IMR-90 (cell line): ENCODE results near the gene ARL6IP6. TPM values are rescaled to one million over a fixed set of nuclear protein-coding genes. Genes with fewer than 3 reads are reported as not detected.

Source experiments
- ATAC-seq: fragments of 200-7000 bp; cut with Tn5 transposase; 2 replicates; pipeline ENCODE4 v1.9.1; 2020; ENCODE audit warnings: low read depth, mild to moderate bottlenecking, moderate library complexity
- BruUV-seq: library from RNA; stranded (reverse); fragments of 400-500 nt; replicated peaks from 2 replicates; lab custom pipeline; 2021; lab: Mats Ljungman, UMichigan
- CTCF ChIA-PET: fragments of 300-600 bp; formaldehyde crosslinking; extraction: SDS; loops from one replicate; lab custom pipeline; 2021; ENCODE audit warnings: antibody characterized with exemption; lab: Yijun Ruan, JAX
- POLR2A ChIA-PET: fragments of 300-600 bp; sonication (Branson Sonifier 250); formaldehyde crosslinking; loops from one replicate; lab custom pipeline; 2022; ENCODE audit warnings: antibody characterized with exemption; ENCODE audit not compliant: unreplicated experiment; lab: Charles Lee
- DNase-seq: peaks from one replicate; pipeline ENCODE4 v3.0.0; 2013
- H2AFZ ChIP-seq: replicated peaks from 2 replicates; pipeline ENCODE3; 2013; ENCODE audit warnings: low read length, mild to moderate bottlenecking; ENCODE audit not compliant: poor library complexity
- H2AK5ac ChIP-seq: 2 replicates; pipeline ENCODE4 v1.6.1; 2013; ENCODE audit warnings: low read depth, low read length, inconsistent platforms
- H2AK9ac ChIP-seq: replicated peaks from 2 replicates; pipeline ENCODE3; 2013; ENCODE audit warnings: mild to moderate bottlenecking, low read depth, low read length, moderate library complexity; ENCODE audit not compliant: poor library complexity
- H2BK120ac ChIP-seq: 2 replicates; pipeline ENCODE4 v1.6.1; 2013; ENCODE audit warnings: low read depth, low read length, inconsistent platforms
- H2BK15ac ChIP-seq: 3 replicates; pipeline ENCODE4 v1.6.1; 2013; ENCODE audit warnings: low read depth, low read length, inconsistent platforms
- H2BK20ac ChIP-seq: 2 replicates; pipeline ENCODE4 v1.6.1; 2013; ENCODE audit warnings: low read depth, mild to moderate bottlenecking, inconsistent platforms, low read length, moderate library complexity
- H2BK5ac ChIP-seq: 2 replicates; pipeline ENCODE4 v1.6.1; 2013; ENCODE audit warnings: mild to moderate bottlenecking, low read depth, low read length, inconsistent platforms; ENCODE audit not compliant: poor library complexity, severe bottlenecking
- H3K14ac ChIP-seq: replicated peaks from 2 replicates; pipeline ENCODE4 v1.6.1; 2013; ENCODE audit warnings: low read depth, low read length, inconsistent platforms
- H3K18ac ChIP-seq: 2 replicates; pipeline ENCODE4 v1.6.1; 2013; ENCODE audit warnings: low read depth, low read length, control low read depth
- H3K23ac ChIP-seq: 2 replicates; pipeline ENCODE4 v1.6.1; 2013; ENCODE audit warnings: low read depth, low read length, inconsistent platforms
- H3K27ac ChIP-seq: 2 replicates; pipeline ENCODE4 v1.5.1; 2013; ENCODE audit warnings: mild to moderate bottlenecking, control low read depth, low read length; ENCODE audit not compliant: insufficient read depth
- H3K27me3 ChIP-seq: 2 replicates; pipeline ENCODE4 v1.6.1; 2013; ENCODE audit warnings: low read length; ENCODE audit not compliant: control insufficient read depth, insufficient read depth
- H3K36me3 ChIP-seq: 2 replicates; pipeline ENCODE4 v1.6.1; 2013; ENCODE audit warnings: low read length, mixed read lengths; ENCODE audit not compliant: control insufficient read depth, insufficient read depth
- H3K4ac ChIP-seq: 2 replicates; pipeline ENCODE4 v1.6.1; 2013; ENCODE audit warnings: low read depth, low read length, inconsistent platforms
- H3K4me1 ChIP-seq: 2 replicates; pipeline ENCODE4 v1.6.1; 2013; ENCODE audit warnings: low read length, mixed read lengths; ENCODE audit not compliant: control insufficient read depth, insufficient read depth
- H3K4me2 ChIP-seq: 2 replicates; pipeline ENCODE4 v1.6.1; 2013; ENCODE audit warnings: low read depth, mild to moderate bottlenecking, control low read depth, low read length, moderate library complexity
- H3K4me3 ChIP-seq: 2 replicates; pipeline ENCODE4 v1.5.1; 2013; ENCODE audit warnings: low read depth, mild to moderate bottlenecking, control low read depth, low read length, moderate library complexity; ENCODE audit not compliant: insufficient read depth
- H3K56ac ChIP-seq: 2 replicates; pipeline ENCODE4 v1.6.1; 2013; ENCODE audit warnings: low read length, inconsistent platforms; ENCODE audit not compliant: insufficient read depth; ENCODE audit errors: extremely low read depth
- H3K79me1 ChIP-seq, 2 experiments: 2 replicates each; pipeline ENCODE4 v1.6.1; 2013; ENCODE audit warnings: low read length in 2 of 2, inconsistent platforms in 1 of 2, low read depth in 1 of 2
- H3K9ac ChIP-seq: 2 replicates; pipeline ENCODE4 v1.6.1; 2013; ENCODE audit warnings: low read depth, low read length, control low read depth
- H3K9me1 ChIP-seq: 2 replicates; pipeline ENCODE4 v1.6.1; 2013; ENCODE audit warnings: low read length, inconsistent platforms; ENCODE audit not compliant: insufficient read depth
- H3K9me3 ChIP-seq: 2 replicates; pipeline ENCODE4 v1.6.1; 2013; ENCODE audit warnings: low read length; ENCODE audit not compliant: control insufficient read depth, insufficient read depth
- H4K20me1 ChIP-seq: 2 replicates; pipeline ENCODE4 v1.6.1; 2013; ENCODE audit warnings: low read length, inconsistent platforms; ENCODE audit not compliant: insufficient read depth
- H4K5ac ChIP-seq: 2 replicates; pipeline ENCODE4 v1.6.1; 2013; ENCODE audit warnings: mild to moderate bottlenecking, low read depth, low read length, control low read depth
- H4K8ac ChIP-seq, 2 experiments: 2 replicates each; pipeline ENCODE4 v1.6.1; 2013; ENCODE audit warnings: low read depth in 2 of 2, low read length in 2 of 2, control low read depth in 1 of 2, inconsistent platforms in 1 of 2
- H4K91ac ChIP-seq: 2 replicates; pipeline ENCODE4 v1.6.1; 2013; ENCODE audit warnings: low read depth, low read length, inconsistent platforms; ENCODE audit not compliant: insufficient read depth
- BHLHE40 ChIP-seq: fragments of 150-350 bp; IDR thresholded peaks from 2 replicates; pipeline ENCODE4 v1.6.1; 2016; ENCODE audit warnings: mild to moderate bottlenecking, low read depth, low read length
- CEBPB ChIP-seq: IDR thresholded peaks from 2 replicates; pipeline ENCODE4 v1.6.1; 2012; ENCODE audit warnings: low read depth, low read length, improper control_type of control experiment
- FOS ChIP-seq: fragments of 150-350 bp; IDR thresholded peaks from 2 replicates; pipeline ENCODE4 v1.6.1; 2016; ENCODE audit warnings: low read depth, low read length
- NFE2L2 ChIP-seq: fragments of 150-350 bp; IDR thresholded peaks from 2 replicates; pipeline ENCODE4 v1.6.1; 2016; ENCODE audit warnings: low read depth, mild to moderate bottlenecking, low read length
- POLR2A ChIP-seq: IDR thresholded peaks from 2 replicates; pipeline ENCODE4 v1.6.1; 2012; ENCODE audit warnings: mild to moderate bottlenecking, low read depth, low read length
- SMC3 ChIP-seq: fragments of 150-350 bp; IDR thresholded peaks from 2 replicates; pipeline ENCODE4 v1.6.1; 2016; ENCODE audit warnings: low read depth, mild to moderate bottlenecking, antibody characterized with exemption, low read length, moderate library complexity
- USF2 ChIP-seq: fragments of 150-350 bp; IDR thresholded peaks from 2 replicates; pipeline ENCODE4 v1.6.1; 2017; ENCODE audit warnings: mild to moderate bottlenecking, antibody characterized with exemption, low read length, low read depth
- WGBS, 2 experiments: methylation state at CpG; one replicate each; pipeline versions ENCODE4 v1.1.5 to v1.1.7; 2013; ENCODE audit warnings: missing lambda C conversion rate in 2 of 2; ENCODE audit not compliant: insufficient read length in 1 of 2; ENCODE audit errors: extremely low coverage in 2 of 2; 5-methylcytosine and 5-hydroxymethylcytosine counted together
- dilution Hi-C: fragments of 300-500 bp; cut with HindIII; formaldehyde crosslinking; loops from one replicate; pipeline ENCODE4 v1.14.3; 2018; ENCODE audit warnings: low sequenced_read_pairs; ENCODE audit not compliant: unreplicated experiment
- in situ Hi-C: fragments of 300-500 bp; cut with MboI; formaldehyde crosslinking; loops from 3 replicates; pipeline ENCODE4 v1.14.3; 2019; ENCODE audit warnings: low sequenced_read_pairs, inconsistent platforms, mixed read lengths
- intact Hi-C: fragments of 100-400 bp; cut with micrococcal nuclease; formaldehyde crosslinking; loops from 2 replicates; pipeline ENCODE4 v1.10.0; 2022
- polyA plus RNA-seq, 3 experiments: library from polyadenylated mRNA; depleted of rRNA; stranded (reverse); fragments of >200 nt; gene quantifications; 2 replicates each; pipeline ENCODE4 v1.2.3, GENCODE V29; 2012; ENCODE audit warnings: low replicate concordance in 1 of 3
- total RNA-seq: library from RNA; depleted of rRNA; stranded (reverse); fragments of >200 nt; gene quantifications from 2 replicates; pipeline ENCODE4 v1.2.3, GENCODE V29; 2012
- TF ChIP-seq, protein P1 (sequence below): conservative IDR thresholded peaks from 2 replicates; pipeline ENCODE4 v1.5.1; 2012; ENCODE audit warnings: mild to moderate bottlenecking, low read depth, low read length, improper control_type of control experiment

Gene ARL6IP6
- total and polyA plus RNA-seq, 2 of the 4 experiments (the other 2 are of a cell fraction), result 4.1 to 14.7 TPM

GRCh38 chr2:152781175-152781574 lies 62.8 kb downstream of the ARL6IP6 start:
- H2AFZ ChIP-seq, result no peak overlapping the region
- H3K4ac ChIP-seq, result no peak overlapping the region
- ChIA-PET POLR2A (no interaction called here), CTCF (no interaction called here)
- TF ChIP-seq SMC3, result no peak
- no peak for TF ChIP-seq FOS
- TF ChIP-seq, protein P1, sequence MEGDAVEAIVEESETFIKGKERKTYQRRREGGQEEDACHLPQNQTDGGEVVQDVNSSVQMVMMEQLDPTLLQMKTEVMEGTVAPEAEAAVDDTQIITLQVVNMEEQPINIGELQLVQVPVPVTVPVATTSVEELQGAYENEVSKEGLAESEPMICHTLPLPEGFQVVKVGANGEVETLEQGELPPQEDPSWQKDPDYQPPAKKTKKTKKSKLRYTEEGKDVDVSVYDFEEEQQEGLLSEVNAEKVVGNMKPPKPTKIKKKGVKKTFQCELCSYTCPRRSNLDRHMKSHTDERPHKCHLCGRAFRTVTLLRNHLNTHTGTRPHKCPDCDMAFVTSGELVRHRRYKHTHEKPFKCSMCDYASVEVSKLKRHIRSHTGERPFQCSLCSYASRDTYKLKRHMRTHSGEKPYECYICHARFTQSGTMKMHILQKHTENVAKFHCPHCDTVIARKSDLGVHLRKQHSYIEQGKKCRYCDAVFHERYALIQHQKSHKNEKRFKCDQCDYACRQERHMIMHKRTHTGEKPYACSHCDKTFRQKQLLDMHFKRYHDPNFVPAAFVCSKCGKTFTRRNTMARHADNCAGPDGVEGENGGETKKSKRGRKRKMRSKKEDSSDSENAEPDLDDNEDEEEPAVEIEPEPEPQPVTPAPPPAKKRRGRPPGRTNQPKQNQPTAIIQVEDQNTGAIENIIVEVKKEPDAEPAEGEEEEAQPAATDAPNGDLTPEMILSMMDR, result no peak
- no peak for TF ChIP-seq BHLHE40
- no peak for TF ChIP-seq POLR2A
- no peak for TF ChIP-seq NFE2L2
- no peak for TF ChIP-seq CEBPB
- no peak for TF ChIP-seq USF2
- in situ Hi-C loops (no loop called here), dilution Hi-C loops (no loop called here), intact Hi-C loops (no loop called here)
- H3K56ac ChIP-seq, result no peak overlapping the region
- ATAC-seq, result no peak
- H2BK120ac ChIP-seq, result no peak overlapping the region
- H3K36me3 ChIP-seq, result no peaks in the 10 kb centered on the region
- no peak overlapping the region for H4K91ac ChIP-seq
- 90% methylated on average over 1 of the region's 3 CpGs; no CpG with 5 or more reads in 1 of the 2 experiments for WGBS, 2 experiments
- H2BK20ac ChIP-seq, result no peak overlapping the region
- BruUV-seq, result no TSS peak
- no peaks in the 10 kb centered on the region; the same call in 1 of the 2 replicates for H3K27me3 ChIP-seq
- DNase-seq, result no peak
- H3K4me3 ChIP-seq, result no peak overlapping the region
- H3K18ac ChIP-seq, result no peak overlapping the region
- H2AK5ac ChIP-seq, result no peak overlapping the region
- no peak overlapping the region for H2AK9ac ChIP-seq
- no peaks in the 10 kb centered on the region for H3K9me1 ChIP-seq
- no peak overlapping the region for H3K23ac ChIP-seq
- no peaks in the 10 kb centered on the region for H3K4me1 ChIP-seq
- no peak overlapping the region for H3K4me2 ChIP-seq
- H4K5ac ChIP-seq, result no peak overlapping the region
- no peaks in the 10 kb centered on the region for H3K9me3 ChIP-seq
- no peaks in the 10 kb centered on the region for H4K20me1 ChIP-seq
- no peak overlapping the region for H2BK5ac ChIP-seq
- no peak overlapping the region for H3K27ac ChIP-seq
- H3K9ac ChIP-seq, result no peak overlapping the region
- no peak overlapping the region for H3K14ac ChIP-seq
- no peak overlapping the region for H2BK15ac ChIP-seq
- no peak overlapping the region for H4K8ac ChIP-seq
- no peaks in the 10 kb centered on the region for H3K79me1 ChIP-seq
